ENCODE results near the gene CALY.

DNA sequence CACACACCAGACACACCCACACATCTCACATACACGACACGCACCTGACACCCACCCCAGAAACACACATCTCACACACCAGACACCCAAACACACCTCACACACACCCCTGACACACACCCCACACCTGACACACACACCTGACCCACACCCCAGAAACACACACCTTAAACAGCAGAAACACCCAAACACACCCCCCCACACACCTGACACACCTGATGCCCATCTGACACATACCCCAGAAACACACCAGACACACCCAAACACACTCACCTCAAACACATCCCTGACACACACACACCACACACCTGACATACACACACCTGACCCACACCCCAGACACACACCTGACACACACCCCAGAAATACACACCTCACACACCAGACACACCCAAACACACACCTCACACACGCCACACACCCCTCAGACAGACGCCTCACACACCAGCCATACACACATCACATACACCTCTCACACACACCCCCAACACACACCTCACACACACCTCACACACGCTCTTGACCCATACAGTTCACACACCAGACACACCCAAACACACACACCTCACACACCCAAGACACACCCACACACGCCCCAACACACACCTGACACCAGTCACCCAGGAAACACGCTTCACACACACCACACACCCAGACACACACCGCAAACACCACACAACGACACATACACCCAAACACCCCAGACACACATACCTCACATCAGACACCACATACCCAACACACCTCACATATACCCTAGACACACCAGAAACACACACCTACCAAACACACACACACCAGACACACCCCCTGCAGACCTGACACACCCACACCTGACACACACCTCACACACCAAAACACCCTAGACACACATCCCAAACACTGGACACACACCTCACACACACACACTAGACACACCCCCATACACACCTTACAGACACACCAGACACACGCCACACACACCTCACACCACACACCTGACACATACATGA lies 1.7 kb upstream of the CALY start:
- TF ChIP-seq SP1 (IDR thresholded peaks at IDR 0.05): no peak; the same call in 1 of the 2 replicates
- no peak for TF ChIP-seq FOXK2 (IDR thresholded peaks at IDR 0.05)
- no peak for TF ChIP-seq BHLHE40 (IDR thresholded peaks at IDR 0.05; ENCODE audit: borderline replicate concordance)
- TF ChIP-seq, protein P1, sequence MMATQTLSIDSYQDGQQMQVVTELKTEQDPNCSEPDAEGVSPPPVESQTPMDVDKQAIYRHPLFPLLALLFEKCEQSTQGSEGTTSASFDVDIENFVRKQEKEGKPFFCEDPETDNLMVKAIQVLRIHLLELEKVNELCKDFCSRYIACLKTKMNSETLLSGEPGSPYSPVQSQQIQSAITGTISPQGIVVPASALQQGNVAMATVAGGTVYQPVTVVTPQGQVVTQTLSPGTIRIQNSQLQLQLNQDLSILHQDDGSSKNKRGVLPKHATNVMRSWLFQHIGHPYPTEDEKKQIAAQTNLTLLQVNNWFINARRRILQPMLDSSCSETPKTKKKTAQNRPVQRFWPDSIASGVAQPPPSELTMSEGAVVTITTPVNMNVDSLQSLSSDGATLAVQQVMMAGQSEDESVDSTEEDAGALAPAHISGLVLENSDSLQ (IDR thresholded peaks at IDR 0.05): no peak
- TF ChIP-seq HDGF (IDR thresholded peaks at IDR 0.05; ENCODE audit: borderline replicate concordance): no peak
- TF ChIP-seq FOXM1 (IDR thresholded peaks at IDR 0.05; ENCODE audit: borderline replicate concordance): no peak
